A673 (cell line): Measurements from ENCODE around the gene CHAT.

Experiments
- EZH2 ChIP-seq: fragments of 200-600 bp; sonication (generic); IDR thresholded peaks from 2 replicates; pipeline ENCODE4 v1.6.1; 2017; ENCODE audit warnings: borderline replicate concordance, low read depth, mild to moderate bottlenecking, mixed read lengths, antibody characterized with exemption, low read length; ENCODE audit not compliant: poor library complexity, severe bottlenecking
- TF ChIP-seq, protein P1 (sequence below): fragments of 300-800, 200-600 bp; sonication (generic); conservative IDR thresholded peaks from 2 replicates; pipeline ENCODE4 v1.5.1; 2017; ENCODE audit warnings: low read depth, mild to moderate bottlenecking, antibody characterized with exemption, low read length, moderate library complexity, mixed read lengths

- TF ChIP-seq, protein P1, sequence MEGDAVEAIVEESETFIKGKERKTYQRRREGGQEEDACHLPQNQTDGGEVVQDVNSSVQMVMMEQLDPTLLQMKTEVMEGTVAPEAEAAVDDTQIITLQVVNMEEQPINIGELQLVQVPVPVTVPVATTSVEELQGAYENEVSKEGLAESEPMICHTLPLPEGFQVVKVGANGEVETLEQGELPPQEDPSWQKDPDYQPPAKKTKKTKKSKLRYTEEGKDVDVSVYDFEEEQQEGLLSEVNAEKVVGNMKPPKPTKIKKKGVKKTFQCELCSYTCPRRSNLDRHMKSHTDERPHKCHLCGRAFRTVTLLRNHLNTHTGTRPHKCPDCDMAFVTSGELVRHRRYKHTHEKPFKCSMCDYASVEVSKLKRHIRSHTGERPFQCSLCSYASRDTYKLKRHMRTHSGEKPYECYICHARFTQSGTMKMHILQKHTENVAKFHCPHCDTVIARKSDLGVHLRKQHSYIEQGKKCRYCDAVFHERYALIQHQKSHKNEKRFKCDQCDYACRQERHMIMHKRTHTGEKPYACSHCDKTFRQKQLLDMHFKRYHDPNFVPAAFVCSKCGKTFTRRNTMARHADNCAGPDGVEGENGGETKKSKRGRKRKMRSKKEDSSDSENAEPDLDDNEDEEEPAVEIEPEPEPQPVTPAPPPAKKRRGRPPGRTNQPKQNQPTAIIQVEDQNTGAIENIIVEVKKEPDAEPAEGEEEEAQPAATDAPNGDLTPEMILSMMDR: no peak
- no peak for TF ChIP-seq EZH2
Observed at GRCh38 chr10:49605939-49606509, 7.8 kb upstream of the CHAT start.
